Memory B cell (primary cell): ENCODE results near the gene CGAS.
"Not testable (repeated sequence)": the region's sequence is repeated elsewhere in the genome, so short reads cannot be mapped to it uniquely, and the experiment has no call there.

ENCODE experiments used
- ATAC-seq: fragments of 150-1000 bp; cut with Tn5 transposase; 2 replicates; pipeline ENCODE4 v1.10.0; 2021; ENCODE audit warnings: low read depth, mild to moderate bottlenecking, moderate library complexity
- DNase-seq, 2 donors: peaks; one replicate each; pipeline ENCODE4 v3.0.0; 2022; ENCODE audit warnings: low spot score in 2 of 2
- H3K27ac Mint-ChIP-seq: one replicate; pipeline ENCODE4 v1.8.0; 2022; ENCODE audit warnings: mild to moderate bottlenecking, moderate library complexity, mixed read lengths
- H3K27me3 Mint-ChIP-seq: one replicate; pipeline ENCODE4 v1.8.0; 2022; ENCODE audit warnings: mixed read lengths
- H3K36me3 Mint-ChIP-seq: one replicate; pipeline ENCODE4 v1.8.0; 2022; ENCODE audit warnings: mild to moderate bottlenecking, mixed read lengths
- H3K4me1 Mint-ChIP-seq: one replicate; pipeline ENCODE4 v1.8.0; 2022; ENCODE audit warnings: mixed read lengths
- H3K4me3 Mint-ChIP-seq: one replicate; pipeline ENCODE4 v1.8.0; 2022; ENCODE audit warnings: mild to moderate bottlenecking, moderate library complexity, mixed read lengths
- H3K9me3 Mint-ChIP-seq: one replicate; pipeline ENCODE4 v1.8.0; 2022; ENCODE audit warnings: mixed read lengths

Gene CGAS

GRCh38 chr6:73388800-73389512 lies 63.1 kb downstream of the CGAS start:
- Mint-ChIP-seq H3K4me3 (peak overlapping the region; percentile 88), H3K27me3 (no peaks in the 10 kb centered on the region), H3K4me1 (peaks cover 3% of the 10 kb centered on the region), H3K9me3 (no peaks in the 10 kb centered on the region), H3K36me3 (no peaks in the 10 kb centered on the region), H3K27ac (no peak overlapping the region)
- ATAC-seq (peak; percentile 79), DNase-seq (peak in 1 of 2 donors; percentile 20)

- DNase-seq (no peak), ATAC-seq (peak; percentile 23)
- Mint-ChIP-seq H3K9me3 (no peaks in the 10 kb centered on the region), H3K4me3 (peak overlapping the region; percentile 88), H3K36me3 (no peaks in the 10 kb centered on the region), H3K4me1 (peaks cover 3% of the 10 kb centered on the region), H3K27ac (no peak overlapping the region), H3K27me3 (no peaks in the 10 kb centered on the region)
These were observed 63.7 kb downstream of the CGAS start for GRCh38 chr6:73388433-73388799.

- Mint-ChIP-seq H3K36me3 (no peaks in the 10 kb centered on the region), H3K27ac (no peak overlapping the region), H3K4me1 (no peaks in the 10 kb centered on the region), H3K27me3 (no peaks in the 10 kb centered on the region), H3K9me3 (no peaks in the 10 kb centered on the region), H3K4me3 (no peak overlapping the region)
- ATAC-seq (no peak), DNase-seq (no peak)
These were observed 69.5 kb downstream of the CGAS start for GRCh38 chr6:73382462-73383113.

GRCh38 chr6:73381531-73381930 lies 70.6 kb downstream of the CGAS start:
- H3K4me1 Mint-ChIP-seq, DNase-seq, H3K27me3 Mint-ChIP-seq, H3K9me3 Mint-ChIP-seq, H3K4me3 Mint-ChIP-seq, ATAC-seq, H3K36me3 Mint-ChIP-seq, H3K27ac Mint-ChIP-seq: not testable (repeated sequence)

GRCh38 chr6:73377225-73377624 lies 74.9 kb downstream of the CGAS start:
- no peaks in the 10 kb centered on the region for H3K4me1 Mint-ChIP-seq
- no peaks in the 10 kb centered on the region for H3K9me3 Mint-ChIP-seq
- ATAC-seq (no peak), DNase-seq (no peak)
- no peaks in the 10 kb centered on the region for H3K27me3 Mint-ChIP-seq
- no peaks in the 10 kb centered on the region for H3K36me3 Mint-ChIP-seq
- H3K27ac Mint-ChIP-seq = peak overlapping the region; percentile 28
- no peak overlapping the region for H3K4me3 Mint-ChIP-seq

GRCh38 chr6:73375216-73375615 lies 76.9 kb downstream of the CGAS start:
- no peak for ATAC-seq
- Mint-ChIP-seq H3K27me3 (no peaks in the 10 kb centered on the region), H3K9me3 (no peaks in the 10 kb centered on the region), H3K4me1 (no peaks in the 10 kb centered on the region), H3K27ac (no peak overlapping the region), H3K36me3 (no peaks in the 10 kb centered on the region), H3K4me3 (no peak overlapping the region)
- DNase-seq = no peak
